Measurements from ENCODE around the gene BET1.

Gene BET1

DNA sequence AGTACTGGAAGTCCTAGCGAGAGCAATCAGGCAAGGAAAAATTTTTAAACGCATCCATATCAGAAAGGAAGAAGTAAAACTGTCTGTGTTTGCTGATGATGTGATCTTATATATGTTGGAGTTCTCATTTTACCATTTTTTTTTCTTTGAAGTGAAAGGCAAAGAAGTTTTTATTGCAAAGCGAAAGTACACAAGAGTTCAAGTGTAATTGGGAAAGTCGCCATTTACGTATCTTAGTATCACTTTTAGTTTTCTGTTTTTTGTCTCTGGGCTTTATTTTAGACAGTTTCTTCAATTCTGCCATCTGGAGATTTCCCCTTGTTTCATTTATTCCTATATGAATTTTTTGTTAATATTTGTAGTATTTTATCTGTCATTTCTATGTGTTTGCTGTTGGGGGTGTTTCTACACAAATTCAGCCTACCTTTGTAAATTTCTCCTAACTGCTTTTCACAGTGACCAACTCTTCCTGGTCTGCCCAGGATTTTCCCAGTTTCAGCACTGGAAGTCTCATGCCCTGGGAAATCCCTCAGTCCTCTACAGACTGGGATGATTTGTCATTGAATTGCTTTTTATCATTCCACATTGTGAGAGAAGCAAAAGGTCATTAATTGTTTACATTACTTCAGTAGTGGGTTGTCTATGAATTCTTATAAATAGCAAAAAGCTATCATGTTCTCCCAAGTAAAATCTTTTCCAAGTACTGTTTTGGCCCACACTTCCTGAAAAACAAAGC, 23.2 kb downstream of the BET1 start:
- DNase-seq: no peak
- H3K4me3 ChIP-seq (ENCODE audit: low read depth, low read length): no peak overlapping the region
- TF ChIP-seq CTCF (IDR thresholded peaks at IDR 0.05; ENCODE audit: low read depth, low read length): no peak

DNA sequence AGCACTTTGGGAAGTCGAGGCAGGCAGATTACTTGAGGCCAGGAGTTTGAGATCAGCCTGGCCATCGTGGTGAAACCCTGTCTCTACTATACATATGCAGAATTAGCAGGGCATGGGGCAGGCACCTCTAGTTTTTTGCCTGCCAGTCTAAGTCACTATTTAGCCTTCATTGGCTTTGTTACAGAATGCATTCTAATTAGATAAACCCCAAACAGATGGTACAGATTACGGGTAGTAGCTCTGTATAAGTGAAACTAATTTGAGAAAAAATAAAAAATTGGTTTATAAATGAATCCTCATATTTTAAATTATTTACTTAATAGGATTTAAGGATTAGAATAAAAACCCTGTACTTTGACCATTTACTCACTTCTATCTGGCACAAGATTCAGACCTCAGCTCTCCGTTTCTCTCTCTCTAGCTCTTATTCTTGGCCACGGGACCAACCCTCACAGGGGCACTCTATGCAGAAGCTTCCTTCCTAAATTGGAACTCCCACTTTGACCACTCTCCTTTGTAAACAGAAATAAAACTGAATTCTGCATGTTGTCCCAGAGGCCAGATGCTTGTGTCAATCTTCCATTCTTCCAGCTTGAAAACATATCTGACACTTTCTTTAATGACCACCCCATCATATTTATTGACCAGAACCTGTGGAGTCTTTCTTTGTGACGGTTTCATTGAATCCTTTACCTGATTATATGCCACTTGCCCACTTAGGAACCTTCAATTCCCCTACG, 26.8 kb downstream of the BET1 start:
- TF ChIP-seq CTCF (IDR thresholded peaks at IDR 0.05; ENCODE audit: low read depth, low read length): no peak
- no peak for DNase-seq
- H3K27me3 ChIP-seq (ENCODE audit: insufficient read depth, low read depth, severe bottlenecking): no peaks in the 10 kb centered on the region
- no peak overlapping the region for H3K27ac ChIP-seq
- no peaks in the 10 kb centered on the region for H3K36me3 ChIP-seq
- no peaks in the 10 kb centered on the region for H3K9me3 ChIP-seq (ENCODE audit: severe bottlenecking)
- H3K4me3 ChIP-seq (ENCODE audit: low read depth, low read length): no peak overlapping the region

More for the DNA sequence above, 23.2 kb downstream of the BET1 start:
- Histone ChIP-seq H3K27ac (no peak overlapping the region), H3K27me3 (ENCODE audit: insufficient read depth, low read depth, severe bottlenecking) (no peaks in the 10 kb centered on the region), H3K36me3 (no peaks in the 10 kb centered on the region), H3K9me3 (ENCODE audit: severe bottlenecking) (no peaks in the 10 kb centered on the region)

GRCh38 chr7:93973134-93973533, 31.0 kb downstream of the BET1 start:
- TF ChIP-seq CTCF (IDR thresholded peaks at IDR 0.05; ENCODE audit: low read depth, low read length): no peak
- Histone ChIP-seq H3K36me3 (no peaks in the 10 kb centered on the region), H3K27ac (no peak overlapping the region), H3K4me3 (ENCODE audit: low read depth, low read length) (no peak overlapping the region), H3K27me3 (ENCODE audit: insufficient read depth, low read depth, severe bottlenecking) (no peaks in the 10 kb centered on the region), H3K9me3 (ENCODE audit: severe bottlenecking) (no peaks in the 10 kb centered on the region)
- no peak for DNase-seq

DNA sequence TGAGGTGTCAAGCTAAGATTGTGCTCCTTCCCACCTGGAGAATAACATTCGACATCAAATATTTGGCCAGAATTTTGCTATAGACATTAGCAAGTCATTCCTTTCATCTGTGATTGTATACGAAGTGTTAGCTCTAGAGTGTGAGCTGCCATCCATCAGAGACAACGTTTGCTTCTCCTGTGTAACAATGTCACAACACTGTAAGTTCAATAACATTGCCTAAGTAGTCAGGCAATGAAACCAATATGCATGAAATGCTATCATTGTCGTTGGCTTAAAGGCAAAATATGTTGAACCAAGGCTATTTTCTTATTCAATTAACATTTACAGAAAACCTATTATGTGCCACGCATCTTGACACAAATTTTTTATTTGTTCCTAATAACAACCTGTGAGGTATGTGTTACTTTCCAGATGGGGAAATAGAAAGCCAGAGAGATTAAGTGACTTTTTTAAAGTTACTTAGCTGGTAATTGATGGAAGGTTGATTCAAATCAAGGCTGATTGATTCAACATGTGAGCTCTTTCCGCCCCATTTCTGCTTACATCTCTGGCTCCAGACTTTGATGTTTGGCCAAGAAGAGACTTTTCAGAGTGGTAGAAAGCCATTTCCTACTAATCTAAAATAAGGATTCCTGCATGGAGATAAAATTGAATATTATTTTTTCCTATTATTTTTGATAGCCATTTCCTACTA, 32.0 kb downstream of the BET1 start:
- H3K36me3 ChIP-seq: no peaks in the 10 kb centered on the region
- H3K27ac ChIP-seq: no peak overlapping the region
- no peak for DNase-seq
- no peaks in the 10 kb centered on the region for H3K9me3 ChIP-seq (ENCODE audit: severe bottlenecking)
- no peak for TF ChIP-seq CTCF (IDR thresholded peaks at IDR 0.05; ENCODE audit: low read depth, low read length)
- H3K27me3 ChIP-seq (ENCODE audit: insufficient read depth, low read depth, severe bottlenecking): no peaks in the 10 kb centered on the region
- H3K4me3 ChIP-seq (ENCODE audit: low read depth, low read length): no peak overlapping the region

DNA sequence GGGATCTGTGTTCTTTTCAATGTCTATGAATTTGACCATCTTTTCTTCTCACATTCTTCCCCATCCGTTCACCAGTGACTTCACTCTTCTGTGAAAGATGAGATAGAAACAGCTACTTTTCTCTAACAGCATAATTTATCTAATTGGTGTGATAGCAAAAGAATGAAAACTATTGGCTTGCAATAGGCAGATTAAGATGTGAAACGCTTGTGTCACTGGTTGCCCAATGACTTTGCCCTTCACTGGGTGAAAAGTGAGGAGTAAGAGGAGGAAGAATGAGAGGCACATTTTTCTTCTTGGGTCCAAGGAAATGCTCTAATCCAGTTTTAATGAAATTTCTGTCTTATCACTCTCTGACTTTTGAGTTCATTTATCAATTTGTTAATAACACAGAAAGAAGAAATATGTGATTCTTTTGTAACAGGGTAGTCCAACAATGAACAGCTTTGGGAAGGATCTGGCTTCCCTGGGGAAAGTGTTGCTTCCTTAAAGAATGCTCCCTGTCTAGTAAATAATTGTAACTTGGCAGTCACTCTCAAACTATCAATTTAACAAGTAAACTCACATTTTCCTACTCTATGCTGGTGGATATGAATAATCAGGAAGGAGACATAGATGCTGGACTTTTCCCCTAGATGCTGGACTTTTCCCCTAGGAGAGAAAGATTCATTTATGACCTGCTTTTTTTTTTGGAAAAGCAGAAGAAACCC, 35.1 kb downstream of the BET1 start:
- Histone ChIP-seq H3K27ac (no peak overlapping the region), H3K4me3 (ENCODE audit: low read depth, low read length) (no peak overlapping the region), H3K36me3 (no peaks in the 10 kb centered on the region), H3K27me3 (ENCODE audit: insufficient read depth, low read depth, severe bottlenecking) (no peaks in the 10 kb centered on the region), H3K9me3 (ENCODE audit: severe bottlenecking) (no peaks in the 10 kb centered on the region)
- no peak for DNase-seq
- no peak for TF ChIP-seq CTCF (IDR thresholded peaks at IDR 0.05; ENCODE audit: low read depth, low read length)

Measured in WERI-Rb-1 (cell line).